Mucosa of stomach (tissue), 1 donor: ENCODE measurements around the gene ASTN2.

ENCODE experiments used
- H3K27me3 ChIP-seq: one replicate; pipeline ENCODE4 v1.7.0; 2013; ENCODE audit warnings: mild to moderate bottlenecking, low read length; ENCODE audit not compliant: control insufficient read depth, insufficient read depth
- H3K36me3 ChIP-seq: one replicate; pipeline ENCODE4 v1.7.0; 2013; ENCODE audit warnings: low read length; ENCODE audit not compliant: control insufficient read depth, insufficient read depth
- H3K4me1 ChIP-seq: one replicate; pipeline ENCODE4 v1.7.0; 2013; ENCODE audit warnings: mild to moderate bottlenecking, low read length; ENCODE audit not compliant: control insufficient read depth, insufficient read depth
- H3K4me3 ChIP-seq: one replicate; pipeline ENCODE4 v1.7.0; 2013; ENCODE audit warnings: low read length
- H3K9ac ChIP-seq: one replicate; pipeline ENCODE4 v1.7.0; 2013; ENCODE audit warnings: mild to moderate bottlenecking, low read length, moderate library complexity
- H3K9me3 ChIP-seq: one replicate; pipeline ENCODE4 v1.7.0; 2013; ENCODE audit warnings: mild to moderate bottlenecking, low read length, moderate library complexity; ENCODE audit not compliant: control insufficient read depth
- donor health status: Pancreatic carcinoma.

ASTN2 gene

DNA sequence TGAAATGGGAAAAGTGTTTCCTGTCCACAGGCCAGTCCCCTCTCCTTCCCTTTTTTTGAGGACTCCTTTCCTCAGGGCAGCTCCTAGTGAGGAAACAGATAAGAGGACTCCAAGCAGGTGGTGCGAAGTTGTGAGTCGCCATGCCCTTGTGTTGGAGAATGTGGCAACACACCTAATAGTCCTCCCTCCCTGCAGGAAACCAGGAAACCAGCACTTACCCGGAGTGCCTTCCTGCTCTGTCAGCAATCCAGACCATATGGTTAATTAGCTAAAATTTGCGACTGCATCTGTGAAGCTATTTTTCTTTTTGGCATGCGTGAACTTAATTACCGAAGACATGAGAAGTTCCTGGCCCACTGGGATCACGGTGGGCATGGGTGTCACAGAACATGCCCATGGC lies 657.8 kb downstream of the ASTN2 start:
- H3K36me3 ChIP-seq, result no peaks in the 10 kb centered on the region
- no peaks in the 10 kb centered on the region for H3K9me3 ChIP-seq
- no peak overlapping the region for H3K4me3 ChIP-seq
- no peaks in the 10 kb centered on the region for H3K4me1 ChIP-seq
- no peak overlapping the region for H3K9ac ChIP-seq
- H3K27me3 ChIP-seq, result no peaks in the 10 kb centered on the region

DNA sequence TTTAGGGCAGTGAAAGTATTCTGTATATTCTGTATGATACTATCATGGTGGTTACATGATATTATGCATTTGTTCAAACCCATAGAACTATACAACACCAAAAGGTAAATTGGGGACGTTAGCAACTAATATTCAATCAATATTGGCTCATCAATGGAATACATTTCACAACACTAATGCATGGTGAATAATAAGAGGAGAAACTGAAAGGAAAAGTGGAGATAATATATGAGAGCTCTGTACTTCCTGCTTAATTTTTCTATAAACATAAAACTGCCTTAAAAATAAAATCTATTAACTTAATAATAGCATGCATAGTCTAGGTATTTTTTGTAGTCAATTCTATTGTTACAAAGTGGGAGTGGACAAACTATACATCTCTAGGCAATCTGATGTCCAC lies 661.5 kb downstream of the ASTN2 start:
- Histone ChIP-seq H3K9me3 (no peaks in the 10 kb centered on the region), H3K4me3 (no peak overlapping the region), H3K27me3 (no peaks in the 10 kb centered on the region), H3K9ac (no peak overlapping the region), H3K4me1 (no peaks in the 10 kb centered on the region), H3K36me3 (no peaks in the 10 kb centered on the region)

DNA sequence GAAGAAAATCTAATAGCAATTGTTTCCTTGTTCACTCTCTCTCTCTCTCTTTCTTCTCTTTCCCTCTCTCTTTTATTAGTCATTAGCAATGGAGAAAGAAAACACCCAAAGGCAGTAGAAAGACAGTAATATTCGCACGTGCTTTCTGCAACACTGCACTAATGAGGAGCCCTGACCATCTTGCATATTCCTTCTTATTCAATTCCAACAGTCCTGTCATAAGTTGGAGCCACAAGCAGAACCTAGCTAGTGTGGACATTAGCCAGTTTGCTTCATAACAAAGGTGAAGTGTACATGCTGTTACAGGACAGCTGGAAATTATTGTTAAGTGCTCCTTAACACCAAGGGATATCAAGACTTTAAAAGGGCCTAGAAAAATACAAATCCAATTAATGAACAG lies 664.3 kb downstream of the ASTN2 start:
- no peaks in the 10 kb centered on the region for H3K36me3 ChIP-seq

DNA sequence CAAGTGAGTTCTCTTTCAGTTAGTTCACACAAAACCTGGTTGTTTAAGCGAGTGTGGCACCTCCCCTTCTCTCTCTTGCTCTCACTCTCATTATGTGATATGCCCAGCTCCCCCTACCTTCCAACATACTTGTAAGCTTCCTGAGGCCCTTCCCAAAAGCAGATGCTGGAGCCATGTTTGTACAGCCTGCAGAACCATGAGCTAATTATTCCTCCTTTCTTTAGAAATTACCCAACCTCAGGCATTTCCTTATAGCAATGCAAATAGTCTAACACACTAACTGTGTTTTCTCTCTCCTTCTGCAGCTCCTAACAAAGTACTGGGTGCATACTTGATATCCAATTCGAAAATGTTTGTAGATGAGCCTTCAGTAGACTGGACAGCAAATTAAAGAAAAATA lies 665.1 kb downstream of the ASTN2 start:
- H3K9me3 ChIP-seq, result no peaks in the 10 kb centered on the region
- no peak overlapping the region for H3K9ac ChIP-seq
- no peaks in the 10 kb centered on the region for H3K36me3 ChIP-seq
- no peaks in the 10 kb centered on the region for H3K27me3 ChIP-seq
- no peaks in the 10 kb centered on the region for H3K4me1 ChIP-seq
- no peak overlapping the region for H3K4me3 ChIP-seq

More for the DNA sequence above, 664.3 kb downstream of the ASTN2 start:
- H3K4me1 ChIP-seq, result no peaks in the 10 kb centered on the region
- H3K4me3 ChIP-seq, result no peak overlapping the region
- H3K9me3 ChIP-seq, result no peaks in the 10 kb centered on the region
- no peaks in the 10 kb centered on the region for H3K27me3 ChIP-seq
- no peak overlapping the region for H3K9ac ChIP-seq

DNA sequence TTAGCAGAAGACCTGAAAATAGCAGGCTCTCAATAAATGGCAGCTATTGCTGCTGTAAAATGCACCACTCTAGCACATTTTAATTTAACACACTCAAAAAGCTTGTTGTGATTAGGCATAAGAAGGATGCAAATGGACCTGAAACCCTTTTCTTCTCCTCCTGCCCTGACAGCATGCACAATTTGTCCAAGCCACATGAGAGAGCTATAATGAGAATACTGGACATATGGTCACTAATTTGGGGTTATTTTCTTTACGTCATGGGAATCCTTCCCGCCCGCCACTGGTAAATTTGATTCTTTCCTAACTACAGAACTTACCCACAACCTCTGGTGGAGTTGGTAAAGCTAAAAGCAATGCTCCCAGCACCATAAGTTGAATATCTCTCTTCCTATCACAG lies 665.7 kb downstream of the ASTN2 start:
- no peaks in the 10 kb centered on the region for H3K4me1 ChIP-seq
- H3K9ac ChIP-seq, result no peak overlapping the region
- H3K27me3 ChIP-seq, result no peaks in the 10 kb centered on the region
- no peaks in the 10 kb centered on the region for H3K9me3 ChIP-seq
- H3K36me3 ChIP-seq, result no peaks in the 10 kb centered on the region
- H3K4me3 ChIP-seq, result no peak overlapping the region

DNA sequence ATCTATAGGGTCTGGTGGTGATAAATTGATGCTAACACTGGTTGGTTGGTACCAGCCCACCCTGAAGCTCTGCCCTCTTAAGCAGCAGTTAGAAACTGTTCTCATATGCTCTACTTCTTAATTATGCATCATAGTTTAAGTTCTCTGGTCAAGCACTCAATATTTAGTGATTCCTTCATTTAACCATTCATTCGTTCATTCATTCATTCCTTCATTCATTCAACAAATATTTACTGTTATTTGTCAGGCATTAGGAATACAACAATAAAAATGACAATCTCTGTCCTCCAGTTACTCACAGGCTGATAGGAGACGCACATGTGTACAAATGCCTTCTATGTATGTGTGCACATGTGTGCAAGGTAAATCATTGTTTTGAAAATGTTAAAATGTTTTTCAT lies 673.1 kb downstream of the ASTN2 start:
- Histone ChIP-seq H3K9me3 (no peaks in the 10 kb centered on the region), H3K9ac (no peak overlapping the region), H3K4me3 (no peak overlapping the region), H3K36me3 (no peaks in the 10 kb centered on the region), H3K4me1 (no peaks in the 10 kb centered on the region), H3K27me3 (peaks cover 3% of the 10 kb centered on the region)

DNA sequence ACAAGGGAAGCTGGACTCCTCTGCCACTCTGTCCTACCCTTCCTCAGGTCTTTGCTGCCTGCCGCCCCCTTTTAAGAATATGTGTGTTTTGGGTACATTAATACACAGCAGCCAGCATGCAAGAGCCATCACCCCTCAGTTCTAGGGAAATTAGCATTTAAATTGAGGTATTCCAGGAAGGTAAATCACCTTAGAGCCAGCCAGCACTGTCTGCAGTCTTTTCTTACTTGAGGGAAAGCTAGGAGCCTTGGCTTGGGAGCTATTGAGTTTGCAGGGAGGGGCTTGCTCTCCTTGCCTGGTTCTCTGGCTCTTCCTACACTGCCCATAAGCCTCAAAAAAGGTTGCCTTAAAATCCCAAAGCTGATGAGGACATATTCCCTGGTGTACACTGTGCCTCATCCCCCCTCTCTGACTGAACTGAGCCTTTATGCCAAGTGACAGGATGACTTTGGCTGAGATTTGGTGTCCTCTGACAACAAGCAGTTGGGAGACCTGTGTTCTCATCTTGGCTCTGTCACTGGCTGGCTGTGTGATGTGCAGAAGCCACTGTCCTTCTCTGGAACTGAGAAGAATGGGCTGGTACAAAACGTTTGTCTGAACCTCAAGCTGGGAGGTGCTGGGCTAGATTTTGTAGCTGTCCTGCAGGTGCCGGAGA lies 673.6 kb downstream of the ASTN2 start:
- peaks cover 3% of the 10 kb centered on the region for H3K27me3 ChIP-seq
- no peaks in the 10 kb centered on the region for H3K4me1 ChIP-seq
- H3K9me3 ChIP-seq, result no peaks in the 10 kb centered on the region
- H3K9ac ChIP-seq, result no peak overlapping the region
- H3K4me3 ChIP-seq, result no peak overlapping the region
- H3K36me3 ChIP-seq, result no peaks in the 10 kb centered on the region

DNA sequence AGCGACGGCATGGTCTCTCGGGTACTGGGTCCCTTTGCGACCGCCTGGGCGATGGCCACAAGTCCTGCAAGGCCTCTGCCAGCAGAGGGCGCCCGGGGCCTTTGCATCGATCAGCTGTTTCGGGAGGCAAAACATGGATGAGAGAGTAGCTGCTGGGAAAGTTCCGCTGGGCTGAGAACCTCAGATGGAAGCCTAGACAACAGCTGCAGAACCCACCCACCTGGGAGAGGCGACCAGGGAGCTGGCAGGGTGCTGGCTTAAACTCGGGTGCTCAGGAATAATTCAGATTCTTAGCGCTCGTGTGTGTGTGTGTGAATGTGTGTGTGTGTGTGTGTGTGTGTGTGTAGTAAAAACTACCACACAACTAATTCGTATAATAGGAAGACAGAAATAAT lies 677.7 kb downstream of the ASTN2 start:
- H3K27me3 ChIP-seq, result peaks cover 3% of the 10 kb centered on the region
- no peak overlapping the region for H3K9ac ChIP-seq
- H3K4me3 ChIP-seq, result no peak overlapping the region

DNA sequence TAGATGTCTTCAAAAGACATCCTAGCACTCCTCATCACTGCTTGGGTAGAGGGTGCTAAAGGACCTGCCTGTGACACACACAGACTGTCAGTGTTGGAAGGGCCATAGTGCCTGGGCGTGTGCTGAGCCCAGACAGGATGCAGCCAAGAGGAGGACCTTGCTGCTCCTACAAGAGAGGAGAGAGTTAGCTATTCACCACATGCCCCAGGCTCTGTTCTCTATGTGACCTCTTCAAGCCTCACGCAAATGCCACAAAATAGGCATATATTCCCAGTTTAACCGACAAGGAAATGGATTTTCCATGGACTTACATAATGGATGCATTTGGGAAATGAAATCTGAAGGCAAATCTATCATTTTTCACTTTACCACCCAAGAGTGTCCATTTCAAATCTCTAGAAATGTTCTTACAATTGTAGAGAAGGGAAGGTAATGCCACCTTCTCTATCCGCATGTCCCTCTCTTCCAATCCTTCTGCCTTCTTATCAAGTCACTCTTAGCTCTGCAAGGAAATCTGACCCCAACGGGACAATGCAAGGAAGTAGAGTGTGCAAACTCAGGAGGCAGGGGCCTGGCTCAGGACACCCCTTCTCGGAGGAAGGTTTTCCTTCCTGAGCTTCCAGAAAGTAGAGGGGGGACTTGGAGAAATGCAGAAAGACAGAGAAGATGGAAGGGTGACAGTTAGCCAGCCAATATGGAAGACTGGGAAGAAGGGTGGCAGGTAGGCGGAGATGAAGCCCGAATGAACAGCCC lies 678.3 kb downstream of the ASTN2 start:
- Histone ChIP-seq H3K27me3 (peaks cover 3% of the 10 kb centered on the region), H3K4me3 (no peak overlapping the region), H3K36me3 (no peaks in the 10 kb centered on the region), H3K9ac (no peak overlapping the region), H3K9me3 (no peaks in the 10 kb centered on the region), H3K4me1 (no peaks in the 10 kb centered on the region)

More for the DNA sequence above, 677.7 kb downstream of the ASTN2 start:
- H3K9me3 ChIP-seq, result no peaks in the 10 kb centered on the region
- H3K4me1 ChIP-seq, result no peaks in the 10 kb centered on the region
- no peaks in the 10 kb centered on the region for H3K36me3 ChIP-seq

DNA sequence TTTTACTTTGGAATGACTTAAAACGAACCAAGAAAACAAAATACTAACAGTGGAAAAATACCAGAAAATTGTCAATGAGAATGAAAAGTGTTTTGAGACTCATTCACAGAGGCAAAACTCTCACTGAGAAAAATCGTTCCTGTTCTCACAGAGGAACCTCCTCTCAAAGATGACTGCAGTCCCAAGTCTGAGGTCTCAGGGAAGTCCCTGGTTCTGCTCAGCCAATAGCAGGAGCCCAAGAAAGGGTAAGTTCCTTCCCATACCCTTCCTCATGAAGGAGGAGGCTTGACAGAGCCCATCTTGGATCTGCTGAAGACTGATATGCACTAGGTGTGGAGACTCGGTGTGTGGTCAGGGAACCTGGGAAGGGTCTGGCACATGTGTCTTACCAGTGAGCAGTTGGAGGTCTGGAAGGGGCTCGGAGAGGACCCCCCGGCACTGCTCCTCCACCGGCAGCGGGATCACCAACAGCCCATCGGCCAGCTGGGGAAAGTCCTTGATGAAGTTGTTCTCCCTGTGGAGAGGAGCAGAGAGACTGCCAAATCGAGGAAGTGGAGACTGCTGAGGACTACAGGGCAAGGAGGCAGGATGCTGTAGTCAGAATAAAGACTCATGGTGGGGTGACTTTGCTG lies 681.7 kb downstream of the ASTN2 start:
- H3K9ac ChIP-seq, result no peak overlapping the region
- H3K9me3 ChIP-seq, result no peaks in the 10 kb centered on the region
- H3K4me1 ChIP-seq, result no peaks in the 10 kb centered on the region
- no peak overlapping the region for H3K4me3 ChIP-seq
- H3K36me3 ChIP-seq, result no peaks in the 10 kb centered on the region
- H3K27me3 ChIP-seq, result no peaks in the 10 kb centered on the region

DNA sequence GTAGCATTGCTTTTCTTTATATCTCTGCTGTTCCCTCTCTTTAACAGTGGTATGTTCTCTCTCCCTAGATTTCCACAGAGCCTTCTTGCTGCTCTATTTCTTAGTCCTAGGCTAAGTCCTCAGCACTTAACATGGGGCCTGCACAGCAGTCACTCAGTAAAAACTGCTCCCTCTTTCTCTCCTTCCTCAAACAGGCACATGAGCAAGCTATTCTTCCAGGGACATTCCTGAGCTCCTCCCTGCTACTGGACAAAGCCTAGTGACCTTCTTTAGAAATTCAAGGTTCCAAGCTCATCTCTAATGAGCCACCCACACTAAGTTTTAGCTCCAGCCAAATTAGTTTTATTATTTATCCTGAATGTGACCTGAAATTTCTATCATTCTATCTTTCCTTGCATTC lies 688.3 kb downstream of the ASTN2 start:
- no peaks in the 10 kb centered on the region for H3K27me3 ChIP-seq
- H3K4me1 ChIP-seq, result no peaks in the 10 kb centered on the region
- no peaks in the 10 kb centered on the region for H3K9me3 ChIP-seq
- H3K9ac ChIP-seq, result no peak overlapping the region
- no peak overlapping the region for H3K4me3 ChIP-seq
- no peaks in the 10 kb centered on the region for H3K36me3 ChIP-seq

DNA sequence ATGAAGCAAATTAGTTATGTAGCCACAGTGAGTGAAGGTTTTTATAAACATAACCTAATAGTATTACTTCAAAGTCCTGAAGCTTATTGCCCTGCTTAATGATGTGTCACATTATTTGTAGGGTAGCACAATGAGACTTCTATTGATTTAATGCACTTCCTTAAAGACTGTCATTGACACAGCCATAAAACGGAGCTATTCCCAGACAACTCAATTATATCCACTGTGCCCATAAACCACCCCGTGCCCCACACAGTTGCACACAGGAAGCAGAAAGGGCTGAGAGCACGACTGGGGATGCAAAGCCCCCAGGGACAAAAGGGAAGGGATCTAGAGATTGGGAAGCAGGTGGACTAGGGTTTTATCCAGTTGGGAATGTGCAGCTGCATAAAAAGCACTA lies 690.7 kb downstream of the ASTN2 start:
- H3K4me3 ChIP-seq, result no peak overlapping the region
- no peaks in the 10 kb centered on the region for H3K4me1 ChIP-seq
- no peaks in the 10 kb centered on the region for H3K36me3 ChIP-seq
- H3K27me3 ChIP-seq, result no peaks in the 10 kb centered on the region
- H3K9me3 ChIP-seq, result no peaks in the 10 kb centered on the region
- H3K9ac ChIP-seq, result no peak overlapping the region
